Subcutaneous adipose tissue (tissue), 4 donors: ENCODE data around the gene DOK5. TPM values are rescaled to one million over a fixed set of nuclear protein-coding genes. Genes with fewer than 3 reads are reported as not detected.

Experiments
- CTCF ChIP-seq: fragments of 450-650 bp; IDR thresholded peaks from one replicate; pipeline ENCODE4 v1.5.1; 2016; ENCODE audit warnings: low read depth, mild to moderate bottlenecking, control low read depth, antibody characterized with exemption, moderate library complexity
- total RNA-seq, 4 donors: library from RNA; depleted of rRNA; stranded (reverse); fragments of >200 nt; gene quantifications; one replicate each; pipeline ENCODE4 v1.1.0, GENCODE V29; 2016

Gene DOK5
- total RNA-seq, 4 donors from 2014 or later, result 0.82 to 2.6 (median 1.7) TPM

- no peak for TF ChIP-seq CTCF
These were observed 149.5 kb downstream of the DOK5 start for GRCh38 chr20:54624706-54625390.

- no peak for TF ChIP-seq CTCF
These were observed 150.1 kb downstream of the DOK5 start for GRCh38 chr20:54625497-54625896.

- TF ChIP-seq CTCF, result no peak
These were observed 150.7 kb downstream of the DOK5 start for GRCh38 chr20:54626126-54626525.

DNA sequence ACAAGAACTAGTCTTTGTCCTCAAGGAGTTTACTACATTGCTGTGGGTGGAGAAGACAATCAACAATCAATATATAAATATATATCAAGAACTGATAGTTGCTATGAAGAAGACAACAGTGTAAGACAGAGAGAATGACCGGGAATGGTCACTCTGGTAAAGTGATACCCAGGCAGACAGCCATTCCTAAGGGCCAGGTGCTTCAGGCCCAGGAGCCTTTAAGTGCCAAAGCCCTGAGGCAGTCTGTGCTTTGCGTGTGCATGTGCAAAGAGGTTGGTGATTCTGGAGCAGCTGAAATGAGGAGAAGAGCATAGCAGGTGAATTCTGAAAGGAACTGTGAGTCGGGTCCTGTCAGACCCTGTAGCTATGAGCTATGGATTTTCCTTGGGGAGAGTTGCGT is 154.2 kb downstream of the DOK5 start:
- TF ChIP-seq CTCF, result no peak

GRCh38 chr20:54630582-54630981 is 155.2 kb downstream of the DOK5 start:
- TF ChIP-seq CTCF, result no peak

GRCh38 chr20:54631059-54631458 is 155.7 kb downstream of the DOK5 start:
- no peak for TF ChIP-seq CTCF

- TF ChIP-seq CTCF, result no peak
These were observed 158.3 kb downstream of the DOK5 start for GRCh38 chr20:54633374-54634355.
